ENCODE data around the gene HLA-DQA1. TPM values are rescaled to one million over a fixed set of nuclear protein-coding genes. Genes with fewer than 3 reads are reported as not detected.

The HLA-DQA1 gene
- total RNA-seq, 4 donors from 2014 or later: 0.31 to 9.0 (median 5.1) TPM

GRCh38 chr6:32692019-32692418 lies 54.8 kb downstream of the HLA-DQA1 start:
- H3K4me1 ChIP-seq: no peaks in the 10 kb centered on the region
- H3K27me3 ChIP-seq: peaks cover 0 to 37% (median 0%) of the 10 kb centered on the region in 4 donors
- no peaks in the 10 kb centered on the region for H3K9me3 ChIP-seq
- no peaks in the 10 kb centered on the region for H3K36me3 ChIP-seq
- H3K27ac ChIP-seq: no peak overlapping the region
- intact Hi-C loops (cut with DNase I): no loop called here
- no peak overlapping the region for H3K4me3 ChIP-seq
- 0 to 9% methylated on average over 1 of the region's 1 CpG for WGBS, 2 donors
- TF ChIP-seq POLR2A (IDR thresholded peaks at IDR 0.05): no peak
- TF ChIP-seq, protein P1, sequence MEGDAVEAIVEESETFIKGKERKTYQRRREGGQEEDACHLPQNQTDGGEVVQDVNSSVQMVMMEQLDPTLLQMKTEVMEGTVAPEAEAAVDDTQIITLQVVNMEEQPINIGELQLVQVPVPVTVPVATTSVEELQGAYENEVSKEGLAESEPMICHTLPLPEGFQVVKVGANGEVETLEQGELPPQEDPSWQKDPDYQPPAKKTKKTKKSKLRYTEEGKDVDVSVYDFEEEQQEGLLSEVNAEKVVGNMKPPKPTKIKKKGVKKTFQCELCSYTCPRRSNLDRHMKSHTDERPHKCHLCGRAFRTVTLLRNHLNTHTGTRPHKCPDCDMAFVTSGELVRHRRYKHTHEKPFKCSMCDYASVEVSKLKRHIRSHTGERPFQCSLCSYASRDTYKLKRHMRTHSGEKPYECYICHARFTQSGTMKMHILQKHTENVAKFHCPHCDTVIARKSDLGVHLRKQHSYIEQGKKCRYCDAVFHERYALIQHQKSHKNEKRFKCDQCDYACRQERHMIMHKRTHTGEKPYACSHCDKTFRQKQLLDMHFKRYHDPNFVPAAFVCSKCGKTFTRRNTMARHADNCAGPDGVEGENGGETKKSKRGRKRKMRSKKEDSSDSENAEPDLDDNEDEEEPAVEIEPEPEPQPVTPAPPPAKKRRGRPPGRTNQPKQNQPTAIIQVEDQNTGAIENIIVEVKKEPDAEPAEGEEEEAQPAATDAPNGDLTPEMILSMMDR (IDR thresholded peaks at IDR 0.05): peak in 3 of 6 experiments; percentile 39 to 61 (median 54)
- DNase-seq: no peak

Other genes with a start within 250 kb of the HLA-DQA1 start
- not detected for gene BTNL2, start 230.2 kb upstream of the HLA-DQA1 start, total RNA-seq
- 100 to 1,000 TPM in 2 of 4 donors, 10 to 100 TPM in 2; 26.0 to 440 (median 115) TPM for gene HLA-DRA, start 197.5 kb upstream of the HLA-DQA1 start, total RNA-seq
- 1 to 10 TPM in 2 of 4 donors, under 1 TPM in 1, not detected in 1; 0.19 to 8.4 (median 7.7) TPM for gene HLA-DRB5, start 107.1 kb upstream of the HLA-DQA1 start, total RNA-seq
- 10 to 100 TPM in 3 of 4 donors, 1 to 10 TPM in 1; 3.7 to 68.8 (median 22.4) TPM for gene HLA-DRB1, start 47.6 kb upstream of the HLA-DQA1 start, total RNA-seq
- gene HLA-DQB1, start 29.3 kb downstream of the HLA-DQA1 start, total RNA-seq: 1 to 10 TPM in 2 of 4 donors, under 1 TPM in 2; 0.13 to 9.3 (median 1.5) TPM
- gene HLA-DQA2, start 104.0 kb downstream of the HLA-DQA1 start, total RNA-seq: 1 to 10 TPM in 1 of 4 donors, under 1 TPM in 2, not detected in 1; 0.38 to 2.3 (median 0.91) TPM
- gene HLA-DQB2, start 126.1 kb downstream of the HLA-DQA1 start, total RNA-seq: 1 to 10 TPM in 3 of 4 donors, not detected in 1; 1.7 to 7.8 (median 4.7) TPM
- 1 to 10 TPM in 1 of 4 donors, under 1 TPM in 3; 0.34 to 3.6 (median 0.74) TPM for gene HLA-DOB, start 179.6 kb downstream of the HLA-DQA1 start, total RNA-seq
- 10 to 100 TPM; 25.4 to 28.3 (median 26.7) TPM for gene TAP2, start 201.3 kb downstream of the HLA-DQA1 start, total RNA-seq
- gene PSMB8, start 206.6 kb downstream of the HLA-DQA1 start, total RNA-seq: 100 to 1,000 TPM in 1 of 4 donors, 10 to 100 TPM in 3; 21.6 to 135 (median 42.2) TPM
- gene TAP1, start 216.3 kb downstream of the HLA-DQA1 start, total RNA-seq: 10 to 100 TPM; 31.7 to 95.5 (median 40.3) TPM
- 10 to 100 TPM in 2 of 4 donors, 1 to 10 TPM in 2; 5.2 to 93.7 (median 12.0) TPM for gene PSMB9, start 216.8 kb downstream of the HLA-DQA1 start, total RNA-seq